HEK293 (cell line): ENCODE results near the gene CRTAC1.
A peak's percentile ranks its signal among the peaks of the same experiment; 100 is the strongest.

Experiments
- AEBP2 ChIP-seq: fragments of 450-650 bp; formaldehyde crosslinking; IDR thresholded peaks from 2 replicates; pipeline ENCODE4 v1.5.1; 2016; ENCODE audit warnings: missing biosample characterization, missing genetic modification characterization, borderline replicate concordance
- BCL11B ChIP-seq: fragments of 450-650 bp; formaldehyde crosslinking; IDR thresholded peaks from 2 replicates; pipeline ENCODE4 v1.5.1; 2016; ENCODE audit warnings: low read depth, missing biosample characterization, missing genetic modification characterization
- CTCF ChIP-seq: fragments of 450-650 bp; formaldehyde crosslinking; IDR thresholded peaks from 2 replicates; pipeline ENCODE4 v1.5.1; 2016; ENCODE audit warnings: missing biosample characterization, missing genetic modification characterization
- KLF1 ChIP-seq: fragments of 450-650 bp; formaldehyde crosslinking; IDR thresholded peaks from 2 replicates; pipeline ENCODE4 v1.5.1; 2016; ENCODE audit warnings: missing biosample characterization, missing genetic modification characterization
- MYNN ChIP-seq: fragments of 450-650 bp; formaldehyde crosslinking; IDR thresholded peaks from 2 replicates; pipeline ENCODE4 v1.5.1; 2016; ENCODE audit warnings: missing biosample characterization, missing genetic modification characterization, borderline replicate concordance
- OVOL3 ChIP-seq: fragments of 450-650 bp; formaldehyde crosslinking; IDR thresholded peaks from 2 replicates; pipeline ENCODE4 v1.5.1; 2016; ENCODE audit warnings: missing biosample characterization, missing genetic modification characterization
- RBAK ChIP-seq: fragments of 450-650 bp; formaldehyde crosslinking; IDR thresholded peaks from 2 replicates; pipeline ENCODE4 v1.5.1; 2016; ENCODE audit warnings: missing biosample characterization, missing genetic modification characterization
- REPIN1 ChIP-seq: fragments of 450-650 bp; formaldehyde crosslinking; IDR thresholded peaks from 2 replicates; pipeline ENCODE4 v1.5.1; 2017; ENCODE audit warnings: missing biosample characterization, missing genetic modification characterization, low read depth
- ZBTB26 ChIP-seq: fragments of 450-650 bp; formaldehyde crosslinking; optimal IDR thresholded peaks from 2 replicates; pipeline ENCODE3; 2016; ENCODE audit warnings: missing biosample characterization, mild to moderate bottlenecking, missing genetic modification characterization
- ZNF133 ChIP-seq: fragments of 450-650 bp; formaldehyde crosslinking; IDR thresholded peaks from 2 replicates; pipeline ENCODE4 v1.5.1; 2016; ENCODE audit warnings: missing biosample characterization, missing genetic modification characterization
- ZNF148 ChIP-seq: fragments of 450-650 bp; formaldehyde crosslinking; IDR thresholded peaks from 2 replicates; pipeline ENCODE4 v1.5.0; 2017; ENCODE audit warnings: missing biosample characterization, missing genetic modification characterization, borderline replicate concordance
- ZNF175 ChIP-seq: fragments of 450-650 bp; formaldehyde crosslinking; IDR thresholded peaks from 2 replicates; pipeline ENCODE4 v1.5.1; 2016; ENCODE audit warnings: missing biosample characterization, missing genetic modification characterization
- ZNF19 ChIP-seq: fragments of 450-650 bp; formaldehyde crosslinking; IDR thresholded peaks from 2 replicates; pipeline ENCODE4; 2016; ENCODE audit warnings: missing biosample characterization, missing genetic modification characterization, low read depth
- ZNF2 ChIP-seq: fragments of 450-650 bp; formaldehyde crosslinking; IDR thresholded peaks from 2 replicates; pipeline ENCODE4 v1.5.1; 2016; ENCODE audit warnings: missing biosample characterization, missing genetic modification characterization
- ZNF280C ChIP-seq: fragments of 450-650 bp; formaldehyde crosslinking; IDR thresholded peaks from 2 replicates; pipeline ENCODE4 v1.5.1; 2016; ENCODE audit warnings: missing biosample characterization, missing genetic modification characterization
- ZNF404 ChIP-seq: fragments of 450-650 bp; formaldehyde crosslinking; IDR thresholded peaks from 2 replicates; pipeline ENCODE4 v1.5.1; 2017; ENCODE audit warnings: missing biosample characterization, missing genetic modification characterization
- ZNF416 ChIP-seq: fragments of 450-650 bp; formaldehyde crosslinking; IDR thresholded peaks from 2 replicates; pipeline ENCODE4 v1.5.1; 2016; ENCODE audit warnings: missing biosample characterization, missing genetic modification characterization
- ZNF449 ChIP-seq: fragments of 450-650 bp; formaldehyde crosslinking; IDR thresholded peaks from 2 replicates; pipeline ENCODE4 v1.5.1; 2017; ENCODE audit warnings: missing biosample characterization, mild to moderate bottlenecking, missing genetic modification characterization, moderate library complexity
- ZNF488 ChIP-seq: fragments of 450-650 bp; formaldehyde crosslinking; IDR thresholded peaks from 2 replicates; pipeline ENCODE4 v1.5.1; 2016; ENCODE audit warnings: missing biosample characterization, missing genetic modification characterization
- ZNF501 ChIP-seq: fragments of 450-650 bp; formaldehyde crosslinking; IDR thresholded peaks from 2 replicates; pipeline ENCODE4 v1.5.1; 2016; ENCODE audit warnings: missing biosample characterization, missing genetic modification characterization
- ZNF530 ChIP-seq: fragments of 450-650 bp; formaldehyde crosslinking; IDR thresholded peaks from 2 replicates; pipeline ENCODE4 v1.5.1; 2016; ENCODE audit warnings: low read depth, missing biosample characterization, missing genetic modification characterization
- ZNF555 ChIP-seq: fragments of 450-650 bp; formaldehyde crosslinking; conservative IDR thresholded peaks from 2 replicates; pipeline ENCODE4 v1.5.1; 2017; ENCODE audit warnings: missing biosample characterization, mild to moderate bottlenecking, missing genetic modification characterization, inconsistent platforms
- ZNF624 ChIP-seq: fragments of 450-650 bp; formaldehyde crosslinking; IDR thresholded peaks from 2 replicates; pipeline ENCODE4 v1.5.1; 2017; ENCODE audit warnings: missing biosample characterization, missing genetic modification characterization
- ZNF626 ChIP-seq: fragments of 450-650 bp; sonication (Bioruptor Pico); formaldehyde crosslinking; IDR thresholded peaks from 2 replicates; pipeline ENCODE4 v1.5.1; 2018; ENCODE audit warnings: missing biosample characterization, missing genetic modification characterization, inconsistent platforms
- ZNF639 ChIP-seq: fragments of 450-650 bp; formaldehyde crosslinking; IDR thresholded peaks from 2 replicates; pipeline ENCODE4 v1.5.1; 2016; ENCODE audit warnings: missing biosample characterization, missing genetic modification characterization
- ZNF660 ChIP-seq: fragments of 450-650 bp; IDR thresholded peaks from 2 replicates; pipeline ENCODE4 v1.5.1; 2018; ENCODE audit warnings: missing biosample characterization, mild to moderate bottlenecking, missing genetic modification characterization
- ZSCAN16 ChIP-seq: fragments of 450-650 bp; formaldehyde crosslinking; IDR thresholded peaks from 2 replicates; pipeline ENCODE4 v1.5.1; 2016; ENCODE audit warnings: missing biosample characterization, missing genetic modification characterization

CRTAC1 gene

GRCh38 chr10:97888641-97889262 lies 141.7 kb downstream of the CRTAC1 start (continued):
- TF ChIP-seq REPIN1 (tag by site-specific recombination) (no peak), ZNF449 (no peak), ZNF148 (no peak), ZNF175 (tag by site-specific recombination) (no peak), CTCF (tag by site-specific recombination) (no peak; the same call in 1 of the 2 replicates), KLF1 (tag by site-specific recombination) (peak; percentile 60), ZSCAN16 (tag by site-specific recombination) (no peak), ZNF280C (tag by site-specific recombination) (no peak), ZNF660 (tag by site-specific recombination) (peak; percentile 35; the same call in 1 of the 2 replicates), BCL11B (no peak), ZNF624 (tag by site-specific recombination) (no peak), ZNF416 (no peak), ZNF555 (tag by site-specific recombination) (no peak), ZNF626 (tag by site-specific recombination) (no peak), ZNF501 (tag by site-specific recombination) (no peak), ZNF133 (tag by site-specific recombination) (no peak), ZNF639 (tag by site-specific recombination) (no peak), ZNF2 (tag by site-specific recombination) (no peak), ZNF404 (tag by site-specific recombination) (no peak), ZNF19 (tag by site-specific recombination) (no peak), MYNN (tag by site-specific recombination) (no peak), RBAK (tag by site-specific recombination) (no peak), ZNF530 (no peak), AEBP2 (tag by site-specific recombination) (no peak), OVOL3 (tag by site-specific recombination) (no peak), ZBTB26 (tag by site-specific recombination) (no peak), ZNF488 (no peak)
